ENCODE data around the gene FBXO46. TPM values are rescaled to one million over a fixed set of nuclear protein-coding genes. Genes with fewer than 3 reads are reported as not detected.
"Not testable (repeated sequence)": the region's sequence is repeated elsewhere in the genome, so short reads cannot be mapped to it uniquely, and the experiment has no call there.

FBXO46 gene
- polyA plus RNA-seq, 4 donors: 12.4 to 23.2 (median 13.2) TPM

- no peak for DNase-seq (ENCODE audit: low read depth in 4 of 4, low spot score in 3 of 4)
Observed at GRCh38 chr19:45766869-45767346, 36.2 kb upstream of the FBXO46 start.

GRCh38 chr19:45766296-45766868 lies 35.7 kb upstream of the FBXO46 start:
- no peak for DNase-seq (ENCODE audit: low read depth in 4 of 4, low spot score in 3 of 4)

DNA sequence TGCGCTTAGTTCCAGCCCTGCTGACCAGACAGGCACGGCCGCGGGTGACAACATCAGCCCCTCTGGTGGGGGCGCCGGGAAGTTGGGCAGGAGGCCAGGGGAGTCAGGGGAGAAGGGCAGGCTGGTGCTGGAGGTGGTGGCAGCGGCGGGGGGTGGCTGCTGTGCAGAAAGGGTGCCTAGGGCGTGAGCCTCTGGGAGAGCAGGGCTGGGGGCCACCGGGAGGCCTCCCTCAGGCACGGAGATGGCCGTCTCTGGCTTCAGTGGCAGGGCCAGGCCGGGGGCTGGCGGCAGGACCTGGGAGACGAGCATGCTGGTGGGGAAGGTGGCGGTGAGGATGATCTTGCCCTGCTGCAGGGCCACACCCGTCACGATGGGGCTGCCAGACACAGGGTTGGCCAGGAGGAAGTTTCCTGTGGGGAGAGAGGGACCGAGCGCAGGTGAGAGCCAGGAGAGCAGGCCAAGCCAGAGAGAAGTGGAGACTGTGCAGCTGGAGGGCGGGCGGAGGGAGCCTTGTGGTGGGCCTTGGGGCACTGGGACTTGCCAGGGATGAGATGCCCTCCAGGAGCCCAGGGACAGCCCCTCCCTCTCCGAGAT lies 35.1 kb upstream of the FBXO46 start:
- no peak for DNase-seq (ENCODE audit: low read depth in 4 of 4, low spot score in 3 of 4)

- no peak for DNase-seq (ENCODE audit: low read depth in 4 of 4, low spot score in 3 of 4)
Observed at GRCh38 chr19:45764945-45765701, 34.4 kb upstream of the FBXO46 start.

GRCh38 chr19:45764475-45764874 lies 33.8 kb upstream of the FBXO46 start:
- no peak for DNase-seq (ENCODE audit: low read depth in 4 of 4, low spot score in 3 of 4)

- DNase-seq (ENCODE audit: low read depth in 4 of 4, low spot score in 3 of 4): no peak
Observed at GRCh38 chr19:45763691-45764294, 33.1 kb upstream of the FBXO46 start.

DNA sequence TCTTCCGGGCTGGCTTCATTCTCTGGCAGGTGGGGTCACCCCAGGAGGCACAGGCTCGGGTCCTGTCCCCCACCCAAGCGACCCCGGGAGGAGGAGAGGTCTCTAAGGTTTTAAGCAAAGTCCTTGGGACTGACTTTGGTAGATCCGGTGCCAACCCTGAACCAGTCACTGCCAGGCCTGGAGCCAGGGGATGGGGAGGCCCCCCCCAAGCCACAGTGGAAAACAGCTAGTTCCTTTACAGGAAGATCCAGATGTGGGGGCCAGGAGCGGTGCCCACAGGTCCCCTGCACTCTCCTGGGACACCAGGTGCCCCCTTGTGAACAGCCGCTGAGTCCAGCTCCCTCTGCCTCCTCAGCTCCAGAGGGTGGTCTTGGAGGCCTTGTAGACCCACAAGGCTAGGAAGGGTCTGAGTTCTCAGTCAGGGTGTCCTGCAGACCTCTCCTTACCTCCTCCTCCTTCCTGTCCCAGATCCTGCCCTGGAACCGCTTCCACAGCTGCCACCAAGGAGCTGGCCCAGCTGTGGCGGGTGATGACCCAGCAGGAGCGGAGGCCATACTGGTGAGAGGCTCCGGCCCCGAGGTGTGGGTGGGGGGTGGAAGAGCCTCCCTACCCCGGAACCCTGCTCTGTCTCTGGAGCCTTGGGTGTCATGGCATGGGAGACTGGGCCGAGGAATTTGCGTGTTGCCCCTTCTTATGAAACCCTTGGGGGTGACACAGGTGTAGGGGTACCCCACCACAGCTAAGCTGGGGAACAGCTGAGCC lies 32.4 kb upstream of the FBXO46 start:
- DNase-seq (ENCODE audit: low read depth in 4 of 4, low spot score in 3 of 4): no peak

GRCh38 chr19:45761714-45762113 lies 31.0 kb upstream of the FBXO46 start:
- DNase-seq (ENCODE audit: low read depth in 4 of 4, low spot score in 3 of 4): no peak

DNA sequence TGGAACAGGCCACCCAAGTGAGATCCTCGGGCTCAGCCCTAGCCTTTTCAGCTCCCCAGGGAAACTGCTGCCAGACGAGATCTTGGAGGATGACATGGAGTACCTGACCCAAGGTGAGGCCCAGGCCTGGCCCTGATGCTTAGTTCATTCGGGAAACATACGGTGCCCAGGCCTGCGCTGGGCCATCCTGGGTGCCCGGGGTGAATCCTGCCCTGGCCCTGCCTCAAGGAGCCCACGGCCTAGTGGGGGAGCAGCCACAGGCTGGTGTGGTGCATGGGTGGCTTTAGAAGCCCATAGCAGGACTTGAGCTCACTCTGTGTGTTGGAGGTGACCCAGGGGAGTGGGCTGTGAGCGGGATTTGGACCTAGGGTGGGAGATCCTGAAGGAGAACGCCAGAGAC lies 28.2 kb upstream of the FBXO46 start:
- DNase-seq (ENCODE audit: low read depth in 4 of 4, low spot score in 3 of 4): no peak

- no peak for DNase-seq (ENCODE audit: low read depth in 4 of 4, low spot score in 3 of 4)
Observed at GRCh38 chr19:45757695-45758094, 27.0 kb upstream of the FBXO46 start.

- no peak for DNase-seq (ENCODE audit: low read depth in 4 of 4, low spot score in 3 of 4)
Observed at GRCh38 chr19:45754323-45754722, 23.6 kb upstream of the FBXO46 start.

GRCh38 chr19:45753548-45753947 lies 22.9 kb upstream of the FBXO46 start:
- no peak for DNase-seq (ENCODE audit: low read depth in 4 of 4, low spot score in 3 of 4)

DNA sequence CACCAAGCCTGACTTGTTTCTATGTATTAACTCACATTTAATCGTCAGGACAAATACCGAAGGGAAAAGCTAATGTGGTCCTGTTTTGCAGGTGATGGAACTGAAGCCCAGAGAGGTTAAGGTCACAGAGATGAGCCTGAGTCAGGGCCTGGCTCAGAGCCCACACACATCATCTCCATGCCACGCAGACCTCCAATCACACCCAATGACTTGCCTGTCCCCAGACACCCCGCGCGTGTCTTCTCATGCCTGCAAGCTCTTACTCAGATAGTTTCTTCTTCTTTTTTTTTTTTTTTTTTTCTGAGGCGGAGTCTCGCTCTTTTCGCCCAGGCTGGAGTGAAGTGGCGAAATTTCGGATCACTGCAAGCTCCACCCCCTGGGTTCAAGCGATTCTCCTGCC lies 21.9 kb upstream of the FBXO46 start:
- DNase-seq (ENCODE audit: low read depth in 4 of 4, low spot score in 3 of 4): no peak

- not testable (repeated sequence) for DNase-seq (ENCODE audit: low read depth in 4 of 4, low spot score in 3 of 4)
Observed at GRCh38 chr19:45751483-45751882, 20.8 kb upstream of the FBXO46 start.

- no peak for DNase-seq (ENCODE audit: low read depth in 4 of 4, low spot score in 3 of 4)
Observed at GRCh38 chr19:45747513-45747912, 16.8 kb upstream of the FBXO46 start.

- DNase-seq (ENCODE audit: low read depth in 4 of 4, low spot score in 3 of 4): no peak
Observed at GRCh38 chr19:45746866-45747265, 16.2 kb upstream of the FBXO46 start.

GRCh38 chr19:45745606-45746005 lies 14.9 kb upstream of the FBXO46 start:
- DNase-seq (ENCODE audit: low read depth in 4 of 4, low spot score in 3 of 4): no peak

DNA sequence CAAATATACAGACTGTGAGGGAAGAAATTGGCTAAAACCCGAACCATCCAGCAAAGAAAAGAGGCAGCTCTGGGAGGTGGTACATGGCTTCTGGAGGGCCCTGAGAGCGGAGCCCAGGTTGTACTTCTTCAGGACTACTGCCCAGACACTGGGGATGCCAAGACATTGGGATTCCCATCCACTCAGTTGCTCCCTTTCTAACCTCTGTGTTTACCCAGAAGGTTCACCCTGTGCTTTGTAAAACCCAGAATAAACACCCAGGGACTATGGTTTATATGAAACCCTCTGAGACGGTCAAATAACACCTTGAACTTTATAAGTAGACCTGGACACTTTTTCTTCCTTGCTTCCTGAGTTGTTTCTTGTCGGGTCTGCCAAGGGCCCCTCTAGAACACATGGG lies 12.3 kb upstream of the FBXO46 start:
- no peak for DNase-seq (ENCODE audit: low read depth in 4 of 4, low spot score in 3 of 4)

- DNase-seq (ENCODE audit: low read depth in 4 of 4, low spot score in 3 of 4): no peak
Observed at GRCh38 chr19:45739498-45740439, 9.1 kb upstream of the FBXO46 start.
